ENCODE measurements around the gene TEX13A.

The TEX13A gene

GRCh38 chrX:105226499-105226898 lies 6.0 kb upstream of the TEX13A start:
- Histone ChIP-seq H3K4me3 (ENCODE audit: low read depth, low read length) (no peak overlapping the region), H3K9me3 (ENCODE audit: severe bottlenecking) (no peaks in the 10 kb centered on the region), H3K36me3 (no peaks in the 10 kb centered on the region), H3K27ac (no peak overlapping the region), H3K27me3 (ENCODE audit: insufficient read depth, low read depth, severe bottlenecking) (peaks cover 24% of the 10 kb centered on the region)
- no peak for TF ChIP-seq CTCF (IDR thresholded peaks at IDR 0.05; ENCODE audit: low read depth, low read length)
- no peak for DNase-seq

- no peak for DNase-seq
- H3K27me3 ChIP-seq (ENCODE audit: insufficient read depth, low read depth, severe bottlenecking): peaks cover 30% of the 10 kb centered on the region
- H3K27ac ChIP-seq: no peak overlapping the region
- TF ChIP-seq CTCF (IDR thresholded peaks at IDR 0.05; ENCODE audit: low read depth, low read length): no peak
- no peak overlapping the region for H3K4me3 ChIP-seq (ENCODE audit: low read depth, low read length)
- no peaks in the 10 kb centered on the region for H3K9me3 ChIP-seq (ENCODE audit: severe bottlenecking)
- no peaks in the 10 kb centered on the region for H3K36me3 ChIP-seq
Measured at GRCh38 chrX:105221374-105221773, 880 bp upstream of the TEX13A start.

- no peaks in the 10 kb centered on the region for H3K36me3 ChIP-seq
Measured at GRCh38 chrX:105219454-105220401, 766 bp downstream of the TEX13A start.

GRCh38 chrX:105211066-105211575 lies 9.4 kb downstream of the TEX13A start:
- no peak for TF ChIP-seq CTCF (IDR thresholded peaks at IDR 0.05; ENCODE audit: low read depth, low read length)
- Histone ChIP-seq H3K36me3 (no peaks in the 10 kb centered on the region), H3K27ac (no peak overlapping the region), H3K27me3 (ENCODE audit: insufficient read depth, low read depth, severe bottlenecking) (peaks cover 4% of the 10 kb centered on the region), H3K9me3 (ENCODE audit: severe bottlenecking) (no peaks in the 10 kb centered on the region), H3K4me3 (ENCODE audit: low read depth, low read length) (no peak overlapping the region)
- DNase-seq: no peak

More at GRCh38 chrX:105219454-105220401, 766 bp downstream of the TEX13A start:
- Histone ChIP-seq H3K27ac (no peak overlapping the region), H3K9me3 (ENCODE audit: severe bottlenecking) (no peaks in the 10 kb centered on the region), H3K4me3 (ENCODE audit: low read depth, low read length) (no peak overlapping the region), H3K27me3 (ENCODE audit: insufficient read depth, low read depth, severe bottlenecking) (peaks cover 30% of the 10 kb centered on the region)
- no peak for TF ChIP-seq CTCF (IDR thresholded peaks at IDR 0.05; ENCODE audit: low read depth, low read length)
- DNase-seq: no peak

- Histone ChIP-seq H3K4me3 (ENCODE audit: low read depth, low read length) (no peak overlapping the region), H3K27ac (no peak overlapping the region), H3K36me3 (no peaks in the 10 kb centered on the region), H3K9me3 (ENCODE audit: severe bottlenecking) (no peaks in the 10 kb centered on the region), H3K27me3 (ENCODE audit: insufficient read depth, low read depth, severe bottlenecking) (peaks cover 4% of the 10 kb centered on the region)
- no peak for DNase-seq
- no peak for TF ChIP-seq CTCF (IDR thresholded peaks at IDR 0.05; ENCODE audit: low read depth, low read length)
Measured at GRCh38 chrX:105210258-105210657, 10.2 kb downstream of the TEX13A start.
